ENCODE results near the gene FRMD1.

DNA sequence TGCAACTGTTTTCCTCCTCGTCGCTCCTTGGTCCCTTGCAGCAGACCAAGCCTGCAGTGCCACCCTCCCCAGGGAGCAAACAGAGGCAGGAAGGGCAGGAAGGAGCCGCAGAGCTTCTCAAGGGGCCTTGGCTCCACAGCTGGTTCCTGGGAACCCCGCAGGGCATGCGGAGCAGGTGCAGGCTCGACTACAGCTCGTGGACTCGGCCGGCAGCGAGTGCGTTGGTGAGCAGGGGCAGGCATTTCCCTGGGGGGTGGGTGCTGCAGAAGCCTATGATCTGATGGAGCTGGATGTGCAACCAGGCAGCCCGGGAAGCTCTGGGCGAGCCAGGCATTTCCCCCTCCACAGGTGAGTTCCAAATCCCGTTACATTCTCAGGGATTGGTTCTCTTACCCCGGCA is 37.1 kb downstream of the FRMD1 start:
- TF ChIP-seq POLR2A (IDR thresholded peaks at IDR 0.05) (no peak), POLR2AphosphoS5 (IDR thresholded peaks at IDR 0.05) (no peak)
- TF ChIP-seq, protein P1, sequence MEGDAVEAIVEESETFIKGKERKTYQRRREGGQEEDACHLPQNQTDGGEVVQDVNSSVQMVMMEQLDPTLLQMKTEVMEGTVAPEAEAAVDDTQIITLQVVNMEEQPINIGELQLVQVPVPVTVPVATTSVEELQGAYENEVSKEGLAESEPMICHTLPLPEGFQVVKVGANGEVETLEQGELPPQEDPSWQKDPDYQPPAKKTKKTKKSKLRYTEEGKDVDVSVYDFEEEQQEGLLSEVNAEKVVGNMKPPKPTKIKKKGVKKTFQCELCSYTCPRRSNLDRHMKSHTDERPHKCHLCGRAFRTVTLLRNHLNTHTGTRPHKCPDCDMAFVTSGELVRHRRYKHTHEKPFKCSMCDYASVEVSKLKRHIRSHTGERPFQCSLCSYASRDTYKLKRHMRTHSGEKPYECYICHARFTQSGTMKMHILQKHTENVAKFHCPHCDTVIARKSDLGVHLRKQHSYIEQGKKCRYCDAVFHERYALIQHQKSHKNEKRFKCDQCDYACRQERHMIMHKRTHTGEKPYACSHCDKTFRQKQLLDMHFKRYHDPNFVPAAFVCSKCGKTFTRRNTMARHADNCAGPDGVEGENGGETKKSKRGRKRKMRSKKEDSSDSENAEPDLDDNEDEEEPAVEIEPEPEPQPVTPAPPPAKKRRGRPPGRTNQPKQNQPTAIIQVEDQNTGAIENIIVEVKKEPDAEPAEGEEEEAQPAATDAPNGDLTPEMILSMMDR (IDR thresholded peaks at IDR 0.05), result no peak

All from upper lobe of left lung (tissue), 4 donors.